GM18498 (cell line): ENCODE data around the gene PPIB.
"Not testable (repeated sequence)": the region's sequence is repeated elsewhere in the genome, so short reads cannot be mapped to it uniquely, and the experiment has no call there.

Experiments used
- ATAC-seq: cut with Tn5 transposase; IDR thresholded peaks from one replicate; pipeline ENCODE4 v1.9.1; 2021; ENCODE audit warnings: mild to moderate bottlenecking, moderate library complexity; ENCODE audit not compliant: unreplicated experiment

The PPIB gene

DNA sequence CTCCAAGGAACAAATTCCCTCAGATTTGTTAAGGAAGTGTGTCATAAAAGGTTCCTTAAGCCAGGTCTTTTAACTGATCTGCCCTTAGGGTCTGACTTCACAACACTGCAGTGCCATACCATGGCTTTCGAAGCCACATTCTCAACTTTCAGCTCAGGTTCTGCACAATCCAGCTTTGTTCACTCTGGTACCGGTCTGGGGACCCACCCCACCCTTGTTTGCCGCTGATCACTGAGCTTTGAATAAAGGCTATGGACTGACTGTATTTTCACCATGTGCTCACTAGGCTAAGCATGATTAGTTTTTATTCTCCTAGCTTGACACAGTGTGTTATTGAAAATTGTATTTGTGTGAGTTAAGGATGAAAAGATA lies 51.2 kb downstream of the PPIB start:
- no peak for ATAC-seq

DNA sequence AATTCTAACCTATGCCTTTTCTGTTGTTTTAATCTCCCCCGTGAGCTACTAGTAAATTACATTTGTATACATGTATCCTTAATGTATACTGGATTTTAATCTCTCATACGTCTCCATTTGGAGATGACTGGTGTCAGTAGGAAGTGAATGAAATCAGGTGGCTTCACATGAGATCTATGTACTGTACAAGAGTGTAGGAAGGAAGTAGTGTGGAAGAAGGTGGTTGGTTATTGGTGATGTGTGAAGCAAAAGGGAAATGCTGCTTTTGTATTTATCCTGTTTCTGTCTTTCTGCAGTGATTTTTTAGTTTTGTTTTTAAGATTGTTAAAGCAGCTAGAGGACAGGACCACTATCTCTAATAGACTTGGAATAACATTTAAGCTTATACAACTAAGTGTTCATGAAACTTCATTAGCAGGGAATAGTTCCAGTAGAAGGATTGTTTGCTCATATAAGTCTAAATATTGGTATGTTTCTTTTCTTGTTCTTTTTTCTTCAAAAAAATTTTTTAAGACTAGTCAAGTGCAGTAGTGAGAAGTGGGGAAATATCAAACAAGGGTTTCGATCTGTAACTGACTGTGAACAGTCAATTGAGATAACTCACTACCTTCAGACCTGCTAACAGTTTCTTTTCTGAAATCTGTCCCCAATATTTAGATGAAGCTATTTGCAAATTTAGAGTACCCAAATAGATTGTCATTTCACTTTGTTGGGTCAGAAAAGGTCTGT lies 51.7 kb downstream of the PPIB start:
- ATAC-seq = no peak

DNA sequence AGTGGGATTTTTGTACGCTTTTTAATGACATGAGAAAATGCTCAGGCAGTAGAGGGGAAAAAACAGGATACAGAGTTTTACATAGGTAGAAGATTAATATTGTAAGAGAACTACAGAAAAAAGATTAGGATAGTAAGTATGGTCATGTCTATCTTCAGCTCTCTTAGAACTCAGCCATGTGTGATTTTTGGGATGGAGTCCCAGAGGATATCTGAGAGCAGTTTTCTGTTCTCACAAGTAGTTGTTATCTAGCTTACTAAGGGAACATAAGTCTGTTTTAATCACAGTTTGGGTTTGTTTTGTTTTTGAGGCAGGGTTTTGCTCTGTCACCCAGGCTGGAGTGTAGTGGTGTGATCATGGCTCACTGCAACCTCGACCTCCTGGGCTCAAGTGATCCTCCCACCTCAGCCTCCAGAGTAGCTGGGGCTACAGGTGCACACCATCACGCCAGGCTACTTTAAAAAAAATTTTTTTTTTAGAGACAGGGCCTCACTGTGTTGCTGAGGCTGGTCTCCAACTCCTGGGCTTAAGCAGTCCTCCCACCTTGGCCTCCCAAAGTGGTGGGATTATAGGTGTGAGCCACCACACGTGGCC lies 52.6 kb downstream of the PPIB start:
- not testable (repeated sequence) for ATAC-seq

DNA sequence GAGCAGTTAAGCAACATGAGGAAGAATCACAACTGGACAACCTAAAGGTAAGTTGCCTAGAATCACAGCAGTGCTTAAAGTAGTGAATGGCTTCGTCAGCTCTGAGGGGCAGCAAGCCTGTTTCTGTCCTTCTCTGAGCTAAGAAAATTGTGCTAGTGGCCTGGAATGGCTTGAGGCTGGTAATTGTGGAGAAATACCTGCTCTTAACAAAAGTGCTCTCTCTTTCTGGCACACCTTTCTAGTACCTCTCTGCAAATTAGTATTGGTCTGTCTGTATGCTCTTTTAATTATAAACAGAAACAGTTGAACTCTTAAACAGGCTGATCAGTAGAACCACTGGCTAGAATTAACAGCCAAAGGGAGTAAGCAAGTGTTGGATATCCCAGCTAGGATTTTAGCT lies 55.5 kb downstream of the PPIB start:
- ATAC-seq = no peak
